Testis (tissue), 3 donors: ENCODE data around the gene PIGS. TPM values are rescaled to one million over a fixed set of nuclear protein-coding genes. Genes with fewer than 3 reads are reported as not detected.

Experiments used
- DNase-seq: peaks from one replicate; pipeline ENCODE4 v3.0.0-alpha.2; 2019
- H3K27ac ChIP-seq, 2 donors: fragments of 200-600 bp; sonication (generic); one replicate each; pipeline ENCODE4 v1.5.1; 2019
- H3K27me3 ChIP-seq: fragments of 200-600 bp; sonication (generic); one replicate; pipeline ENCODE4 v1.5.1; 2019
- H3K36me3 ChIP-seq: fragments of 200-600 bp; sonication (generic); one replicate; pipeline ENCODE4 v1.5.1; 2017; ENCODE audit warnings: low read depth; ENCODE audit errors: missing control alignments
- H3K4me1 ChIP-seq: fragments of 200-600 bp; sonication (generic); one replicate; pipeline ENCODE4 v1.5.1; 2019
- H3K4me3 ChIP-seq, 2 donors: fragments of 200-600 bp; sonication (generic); one replicate each; pipeline ENCODE4 v1.5.1; 2017 to 2019
- H3K9me3 ChIP-seq: fragments of 200-600 bp; sonication (generic); one replicate; pipeline ENCODE4 v1.5.1; 2017
- POLR2A ChIP-seq: fragments of 450-650 bp; IDR thresholded peaks from one replicate; pipeline ENCODE4 v1.6.1; 2017; ENCODE audit warnings: antibody characterized with exemption, mild to moderate bottlenecking, moderate library complexity
- WGBS, 2 donors: methylation state at CpG; one replicate each; pipeline ENCODE4 v1.1.5; 2018; 5-methylcytosine and 5-hydroxymethylcytosine counted together
- intact Hi-C: fragments of 100-400 bp; cut with DNase I; formaldehyde crosslinking; loops from one replicate; pipeline ENCODE4 v1.15.1; 2023; ENCODE audit warnings: low total_unique reads
- polyA plus RNA-seq: library from polyadenylated mRNA; stranded (reverse); fragments of 350-450 nt; fragmentation: Illumina TruSeq; extraction: RNeasy Lipid Tissue Mini Kit (QIAGEN cat#74804); gene quantifications from one replicate; pipeline ENCODE4 v1.2.3, GENCODE V29; 2014; ENCODE audit warnings: low read depth, low replicate concordance; ENCODE audit not compliant: insufficient read depth
- total RNA-seq, 2 donors: library from RNA; depleted of rRNA; stranded (reverse); fragments of >200 nt; gene quantifications; one replicate each; pipeline ENCODE4 v1.2.3, GENCODE V29; 2016
- TF ChIP-seq, protein P1 (sequence below), 3 experiments: fragments of 450-650 bp in 2 of 3; fragments of 200-600 bp in 1 of 3; sonication (generic) in 1 of 3; IDR thresholded peaks; one replicate each; pipeline ENCODE4 v1.5.1; 2016 to 2019; ENCODE audit warnings: antibody characterized with exemption in 3 of 3, mild to moderate bottlenecking in 2 of 3, moderate library complexity in 1 of 3

PIGS gene
- total and polyA plus RNA-seq, 3 donors from 2014 or later = 57.7 to 124 (median 92.4) TPM

DNA sequence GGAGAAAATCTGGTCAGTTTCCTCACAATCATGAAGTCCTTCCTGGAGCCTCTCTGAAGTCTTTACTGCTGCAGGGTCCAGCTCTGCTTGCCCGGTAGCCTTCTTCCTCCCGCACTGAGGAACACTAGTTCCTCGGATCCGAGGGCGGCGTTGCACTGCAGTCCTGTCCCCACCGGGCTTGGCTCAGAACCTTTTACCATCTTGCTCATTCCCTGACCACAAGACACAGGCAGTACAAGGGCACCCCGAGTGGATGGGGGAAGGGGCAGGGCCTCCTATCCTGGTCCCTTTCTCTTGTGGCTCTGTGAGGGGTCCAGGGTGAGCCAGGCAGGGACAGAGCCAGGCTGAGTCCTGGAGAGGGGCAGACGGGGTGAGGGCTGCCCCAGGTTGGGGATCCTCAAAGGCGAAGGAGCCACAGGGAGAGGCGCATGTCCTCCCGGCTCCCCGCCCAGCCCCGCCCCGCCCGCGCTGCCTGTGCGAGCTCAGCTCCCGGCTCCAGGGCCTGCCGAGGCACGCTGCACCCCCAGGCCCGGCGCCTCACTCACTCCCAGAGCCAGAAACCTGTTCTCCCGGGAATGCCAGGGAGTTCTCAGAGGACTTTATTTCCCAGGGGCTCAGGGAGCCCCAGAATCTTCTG is 63.6 kb downstream of the PIGS start:
- H3K27ac ChIP-seq = no peak overlapping the region

DNA sequence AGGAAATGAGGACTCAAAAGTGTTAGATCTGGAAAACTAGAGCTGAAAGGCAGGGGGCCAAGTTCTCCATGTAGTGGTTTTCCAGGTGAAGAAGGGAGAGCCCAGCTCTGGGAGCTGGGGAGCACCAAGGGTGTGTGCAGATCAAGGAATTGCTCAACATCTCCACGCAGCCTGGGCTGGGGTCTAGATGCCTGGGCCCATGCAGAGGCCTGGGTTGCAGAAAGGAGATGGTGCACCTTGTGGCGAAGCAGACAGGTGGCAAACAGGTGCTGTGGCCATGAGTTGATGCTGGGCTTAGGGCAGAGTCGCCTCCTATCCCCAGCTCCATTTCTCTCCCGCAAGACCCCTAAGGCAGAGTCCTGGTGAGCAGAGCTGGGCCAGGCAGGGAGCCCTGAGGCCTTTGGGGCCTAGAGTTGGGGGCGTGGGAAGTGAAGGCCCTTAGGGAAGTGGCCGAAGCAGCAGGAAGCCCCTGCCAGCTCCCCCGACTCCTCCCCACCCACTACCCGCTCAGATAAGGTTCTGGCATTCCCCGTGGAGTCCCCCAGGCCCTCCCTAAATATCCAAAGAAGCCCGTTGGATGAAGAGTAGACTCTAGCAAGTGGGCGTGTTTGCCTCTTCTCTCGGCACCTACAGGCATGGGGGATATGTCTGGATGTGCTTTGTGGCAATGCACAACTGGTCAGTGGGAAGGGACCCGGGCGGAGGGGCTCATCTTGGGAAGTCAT is 64.4 kb downstream of the PIGS start:
- H3K9me3 ChIP-seq = no peaks in the 10 kb centered on the region
- intact Hi-C loops = no loop called here
- no peaks in the 10 kb centered on the region for H3K36me3 ChIP-seq
- 48 to 64% methylated on average over 12 to 14 of the region's 14 CpGs for WGBS, 2 donors
- TF ChIP-seq POLR2A = no peak
- TF ChIP-seq, protein P1, sequence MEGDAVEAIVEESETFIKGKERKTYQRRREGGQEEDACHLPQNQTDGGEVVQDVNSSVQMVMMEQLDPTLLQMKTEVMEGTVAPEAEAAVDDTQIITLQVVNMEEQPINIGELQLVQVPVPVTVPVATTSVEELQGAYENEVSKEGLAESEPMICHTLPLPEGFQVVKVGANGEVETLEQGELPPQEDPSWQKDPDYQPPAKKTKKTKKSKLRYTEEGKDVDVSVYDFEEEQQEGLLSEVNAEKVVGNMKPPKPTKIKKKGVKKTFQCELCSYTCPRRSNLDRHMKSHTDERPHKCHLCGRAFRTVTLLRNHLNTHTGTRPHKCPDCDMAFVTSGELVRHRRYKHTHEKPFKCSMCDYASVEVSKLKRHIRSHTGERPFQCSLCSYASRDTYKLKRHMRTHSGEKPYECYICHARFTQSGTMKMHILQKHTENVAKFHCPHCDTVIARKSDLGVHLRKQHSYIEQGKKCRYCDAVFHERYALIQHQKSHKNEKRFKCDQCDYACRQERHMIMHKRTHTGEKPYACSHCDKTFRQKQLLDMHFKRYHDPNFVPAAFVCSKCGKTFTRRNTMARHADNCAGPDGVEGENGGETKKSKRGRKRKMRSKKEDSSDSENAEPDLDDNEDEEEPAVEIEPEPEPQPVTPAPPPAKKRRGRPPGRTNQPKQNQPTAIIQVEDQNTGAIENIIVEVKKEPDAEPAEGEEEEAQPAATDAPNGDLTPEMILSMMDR (IDR thresholded peaks at IDR 0.05) = no peak
- no peak overlapping the region for H3K4me3 ChIP-seq
- no peak overlapping the region for H3K27ac ChIP-seq
- no peaks in the 10 kb centered on the region for H3K27me3 ChIP-seq
- H3K4me1 ChIP-seq = no peaks in the 10 kb centered on the region
- DNase-seq = no peak

More for the DNA sequence above, 63.6 kb downstream of the PIGS start:
- H3K27me3 ChIP-seq = no peaks in the 10 kb centered on the region
- WGBS, 2 donors = 19 to 26% methylated on average over 9 to 24 of the region's 24 CpGs
- H3K4me1 ChIP-seq = no peaks in the 10 kb centered on the region
- intact Hi-C loops = no loop called here
- no peak for DNase-seq
- no peak overlapping the region for H3K4me3 ChIP-seq
- H3K9me3 ChIP-seq = no peaks in the 10 kb centered on the region
- TF ChIP-seq, protein P1 (IDR thresholded peaks at IDR 0.05) = no peak
- TF ChIP-seq POLR2A = no peak
- H3K36me3 ChIP-seq = no peaks in the 10 kb centered on the region

DNA sequence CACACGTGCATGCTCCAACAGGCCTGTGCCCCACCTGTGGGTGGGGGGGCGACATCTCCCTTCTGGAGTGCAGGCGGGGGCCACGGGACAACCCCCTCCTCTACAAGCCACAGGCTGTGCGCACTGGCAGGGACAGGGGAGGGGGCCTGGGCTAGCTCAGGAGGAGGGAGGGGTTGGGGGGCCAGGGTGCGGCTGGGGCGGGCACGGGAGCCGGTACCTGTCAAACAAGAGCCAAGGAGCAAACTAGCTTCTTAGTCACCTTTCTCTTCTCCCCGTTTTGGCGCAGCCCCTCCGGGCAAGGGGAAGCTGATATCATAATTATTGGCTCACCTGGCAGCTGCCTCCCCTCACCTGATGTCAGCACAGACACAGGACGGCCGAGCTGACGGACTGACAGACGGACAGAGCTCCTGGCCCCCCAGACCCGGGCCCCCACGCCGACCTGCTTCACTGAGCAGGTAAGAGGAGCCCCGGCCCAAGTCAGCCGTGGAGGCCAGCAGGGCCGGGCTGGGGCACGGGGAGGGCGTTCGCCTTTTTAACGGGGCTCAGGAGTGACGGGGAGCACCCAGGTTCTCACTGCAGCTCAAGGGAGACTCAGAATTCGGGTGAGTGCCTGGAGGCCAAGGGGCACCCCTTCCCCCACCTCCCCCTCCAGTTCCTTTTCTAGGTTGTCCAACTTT is 65.2 kb downstream of the PIGS start, which contains the start of gene FOXN1:
FOXN1 (plus strand) TSS at position 363 of the 680 bp plus-strand sequence. CDS start 17,622 bp downstream, outside the sequence.
- no peaks in the 10 kb centered on the region for H3K27me3 ChIP-seq

DNA sequence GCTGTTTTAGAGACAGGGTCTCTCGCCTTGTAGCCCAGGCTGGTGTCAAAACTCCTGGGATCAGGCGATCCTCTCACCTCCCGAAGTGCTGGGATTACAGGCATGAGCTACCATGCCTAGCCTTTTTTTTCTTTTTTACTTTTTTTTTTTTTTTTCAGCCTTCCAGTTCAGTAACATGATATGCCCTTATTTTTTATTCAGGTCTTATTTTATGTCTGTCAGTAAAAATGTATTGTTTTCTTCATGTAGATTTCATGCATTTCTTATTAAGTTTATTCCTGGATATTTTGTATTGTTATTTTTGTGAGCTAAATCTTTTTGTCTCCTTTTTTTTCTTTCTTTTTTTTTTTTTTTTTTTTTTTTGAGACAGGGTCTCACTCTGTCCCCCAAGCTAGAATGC is 67.9 kb downstream of the PIGS start:
- Histone ChIP-seq H3K4me3 (no peak overlapping the region), H3K36me3 (no peaks in the 10 kb centered on the region), H3K9me3 (no peaks in the 10 kb centered on the region), H3K4me1 (no peaks in the 10 kb centered on the region), H3K27me3 (no peaks in the 10 kb centered on the region), H3K27ac (no peak overlapping the region)
- no peak for DNase-seq
- 89 to 92% methylated on average over 3 of the region's 3 CpGs for WGBS, 2 donors
- intact Hi-C loops = no loop called here
- no peak for TF ChIP-seq POLR2A
- TF ChIP-seq, protein P1 (IDR thresholded peaks at IDR 0.05) = no peak

More for the DNA sequence above, 65.2 kb downstream of the PIGS start, which contains the start of gene FOXN1:
- Histone ChIP-seq H3K4me3 (no peak within 1 kb of the TSS), H3K36me3 (no peaks in the 10 kb centered on the region), H3K4me1 (no peaks in the 10 kb centered on the region), H3K27ac (no peak within 1 kb of the TSS), H3K9me3 (no peaks in the 10 kb centered on the region)
- intact Hi-C loops = no loop called here
- DNase-seq = no peak
- 80 to 88% methylated on average over 27 to 28 of the region's 28 CpGs for whole genome bisulfite sequencing, 2 donors
- TF ChIP-seq POLR2A = no peak
- TF ChIP-seq, protein P1 (IDR thresholded peaks at IDR 0.05) = no peak

Other genes with a start within 250 kb of the PIGS start
- gene IFT20, start 236.1 kb downstream of the PIGS start, total RNA-seq = 10 to 100 TPM; 79.8 to 94.8 TPM
- gene IFT20, start 236.1 kb downstream of the PIGS start, polyA plus RNA-seq = 104 TPM
- 10 to 100 TPM; 42.9 to 65.7 TPM for gene TNFAIP1, start 235.8 kb downstream of the PIGS start, total RNA-seq
- gene TNFAIP1, start 235.8 kb downstream of the PIGS start, polyA plus RNA-seq = 41.8 TPM
- 100 to 1,000 TPM; 143 to 154 TPM for gene POLDIP2, start 214.0 kb downstream of the PIGS start, total RNA-seq
- 139 TPM for gene POLDIP2, start 214.0 kb downstream of the PIGS start, polyA plus RNA-seq
- gene SEBOX, start 206.3 kb downstream of the PIGS start, total RNA-seq = not detected
- not detected for gene SEBOX, start 206.3 kb downstream of the PIGS start, polyA plus RNA-seq
- gene VTN, start 201.2 kb downstream of the PIGS start, total RNA-seq = 10 to 100 TPM in 1 of 2 donors, 1 to 10 TPM in 1; 9.7 to 57.9 TPM
- gene VTN, start 201.2 kb downstream of the PIGS start, polyA plus RNA-seq = 6.5 TPM
- gene SARM1, start 199.8 kb downstream of the PIGS start, total RNA-seq = 10 to 100 TPM; 18.6 to 19.9 TPM
- gene SARM1, start 199.8 kb downstream of the PIGS start, polyA plus RNA-seq = 6.6 TPM
- 10 to 100 TPM; 13.5 to 13.7 TPM for gene SLC46A1, start 165.3 kb downstream of the PIGS start, total RNA-seq
- 7.5 TPM for gene SLC46A1, start 165.3 kb downstream of the PIGS start, polyA plus RNA-seq
- under 1 TPM; 0.79 to 0.93 TPM for gene SLC13A2, start 97.9 kb downstream of the PIGS start, total RNA-seq
- gene SLC13A2, start 97.9 kb downstream of the PIGS start, polyA plus RNA-seq = 0.44 TPM
- gene FOXN1, start 65.2 kb downstream of the PIGS start, total RNA-seq = under 1 TPM; 0.24 to 0.50 TPM
- gene FOXN1, start 65.2 kb downstream of the PIGS start, polyA plus RNA-seq = 0.69 TPM
- 100 to 1,000 TPM; 175 to 180 TPM for gene UNC119, start 18.9 kb downstream of the PIGS start, total RNA-seq
- gene UNC119, start 18.9 kb downstream of the PIGS start, polyA plus RNA-seq = 94.9 TPM
- 10 to 100 TPM; 30.7 to 65.8 TPM for gene ALDOC, start 5.4 kb upstream of the PIGS start, total RNA-seq
- gene ALDOC, start 5.4 kb upstream of the PIGS start, polyA plus RNA-seq = 29.2 TPM
- gene SPAG5, start 27.5 kb upstream of the PIGS start, total RNA-seq = 100 to 1,000 TPM in 1 of 2 donors, 10 to 100 TPM in 1; 79.4 to 116 TPM
- gene SPAG5, start 27.5 kb upstream of the PIGS start, polyA plus RNA-seq = 232 TPM
- gene RSKR, start 42.7 kb upstream of the PIGS start, total RNA-seq = 10 to 100 TPM; 38.0 to 41.7 TPM
- gene RSKR, start 42.7 kb upstream of the PIGS start, polyA plus RNA-seq = 18.1 TPM
- gene BLTP2, start 73.6 kb upstream of the PIGS start, total RNA-seq = 100 to 1,000 TPM; 128 to 147 TPM
- 84.7 TPM for gene BLTP2, start 73.6 kb upstream of the PIGS start, polyA plus RNA-seq
- 10 to 100 TPM; 59.7 to 65.0 TPM for gene SDF2, start 90.4 kb upstream of the PIGS start, total RNA-seq
- gene SDF2, start 90.4 kb upstream of the PIGS start, polyA plus RNA-seq = 64.6 TPM
- 100 to 1,000 TPM; 121 to 129 TPM for gene SUPT6H, start 90.7 kb upstream of the PIGS start, total RNA-seq
- 64.8 TPM for gene SUPT6H, start 90.7 kb upstream of the PIGS start, polyA plus RNA-seq
- 100 to 1,000 TPM in 1 of 2 donors, 10 to 100 TPM in 1; 90.2 to 322 TPM for gene PROCA1, start 140.4 kb upstream of the PIGS start, total RNA-seq
- 286 TPM for gene PROCA1, start 140.4 kb upstream of the PIGS start, polyA plus RNA-seq
- gene RAB34, start 146.3 kb upstream of the PIGS start, total RNA-seq = 10 to 100 TPM; 30.4 to 47.3 TPM
- gene RAB34, start 146.3 kb upstream of the PIGS start, polyA plus RNA-seq = 42.1 TPM
- 100 to 1,000 TPM; 200 to 343 TPM for gene RPL23A, start 148.5 kb upstream of the PIGS start, total RNA-seq
- gene RPL23A, start 148.5 kb upstream of the PIGS start, polyA plus RNA-seq = 757 TPM
- gene TLCD1, start 154.7 kb upstream of the PIGS start, total RNA-seq = 1 to 10 TPM; 4.2 to 8.6 TPM
- gene TLCD1, start 154.7 kb upstream of the PIGS start, polyA plus RNA-seq = 18.0 TPM
- 10 to 100 TPM; 10.1 to 10.7 TPM for gene NEK8, start 157.3 kb upstream of the PIGS start, total RNA-seq
- gene NEK8, start 157.3 kb upstream of the PIGS start, polyA plus RNA-seq = 7.3 TPM
- 10 to 100 TPM; 35.3 to 47.2 TPM for gene TRAF4, start 172.5 kb upstream of the PIGS start, total RNA-seq
- 33.1 TPM for gene TRAF4, start 172.5 kb upstream of the PIGS start, polyA plus RNA-seq